ENCODE measurements around the gene IFI27L1.

IFI27L1 gene, protein sequence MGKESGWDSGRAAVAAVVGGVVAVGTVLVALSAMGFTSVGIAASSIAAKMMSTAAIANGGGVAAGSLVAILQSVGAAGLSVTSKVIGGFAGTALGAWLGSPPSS

DNA sequence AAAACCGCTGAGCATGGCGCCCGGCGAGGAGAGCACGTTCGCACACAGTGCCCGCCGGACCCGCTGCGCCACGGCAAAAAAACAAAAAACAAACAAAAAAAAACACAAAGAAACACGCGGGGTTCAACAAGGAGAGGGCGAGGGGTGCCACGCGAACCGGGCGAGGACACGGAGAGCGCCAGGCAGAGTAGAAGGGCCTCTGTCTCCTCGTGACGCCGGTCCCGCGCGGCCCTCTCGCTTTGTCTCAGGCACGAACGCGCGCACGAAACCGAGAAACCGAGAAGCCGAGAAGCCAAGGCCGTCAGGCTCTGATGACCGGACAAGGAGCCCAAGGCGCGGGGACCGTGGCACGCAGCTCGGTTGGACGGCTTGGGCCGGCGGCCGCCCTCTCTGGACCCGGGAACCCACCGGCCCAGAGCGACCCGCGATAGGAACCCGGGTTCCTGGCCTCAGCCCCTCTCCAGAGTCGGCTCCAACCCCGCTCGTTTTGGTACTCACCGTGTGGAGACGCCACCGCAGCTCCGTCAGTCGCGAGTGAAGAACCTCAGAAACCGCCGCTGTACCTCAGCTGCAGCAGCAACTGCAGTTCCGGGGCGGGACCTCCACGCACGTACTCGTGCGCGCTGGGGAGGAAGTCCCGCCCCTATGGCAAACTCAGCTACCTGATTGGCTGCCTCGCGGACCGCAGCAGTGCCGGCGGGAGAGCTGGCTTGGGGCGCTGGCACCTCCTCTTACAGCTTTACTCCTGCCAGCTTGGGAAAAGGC, at the start of gene IFI27L1, which contains the start of gene DDX24:
TSS of gene IFI27L1 (plus strand) at position 690 of the 765 bp plus-strand sequence. CDS start 15,628 bp downstream, outside the sequence.
TSS of gene DDX24 (minus strand) at position 582 of the 765 bp plus-strand sequence. CDS start 1,460 bp downstream, outside the sequence.
- peak; percentile 90 for DNase-seq

GRCh38 chr14:94031883-94032279, 49.2 kb upstream of the IFI27L1 start:
- no peak for DNase-seq

GRCh38 chr14:94034886-94035285, 46.2 kb upstream of the IFI27L1 start:
- DNase-seq, result no peak

- DNase-seq, result no peak
These were observed 44.6 kb upstream of the IFI27L1 start for GRCh38 chr14:94036313-94037167.

- no peak for DNase-seq
These were observed 43.2 kb upstream of the IFI27L1 start for GRCh38 chr14:94037954-94038353.

DNA sequence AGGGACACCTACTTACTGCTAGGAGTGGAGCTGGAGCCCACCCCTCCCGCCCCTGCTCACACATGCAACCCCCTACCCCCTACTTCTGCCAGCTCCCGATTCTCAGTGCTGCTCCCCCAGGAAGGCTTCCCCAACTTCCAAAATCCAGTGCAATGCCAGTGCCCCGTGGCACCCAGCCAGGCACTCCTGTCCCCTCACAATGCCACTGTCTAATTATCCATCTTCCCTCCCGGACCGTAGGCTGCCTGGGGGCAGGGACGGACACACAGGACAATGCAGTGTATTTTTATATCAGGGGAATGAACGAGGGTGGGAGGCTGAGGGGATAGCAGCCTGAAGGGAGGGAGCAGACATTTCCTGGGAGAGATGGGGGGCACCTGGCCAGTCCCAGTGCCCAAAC, 42.6 kb upstream of the IFI27L1 start:
- DNase-seq, result no peak

DNA sequence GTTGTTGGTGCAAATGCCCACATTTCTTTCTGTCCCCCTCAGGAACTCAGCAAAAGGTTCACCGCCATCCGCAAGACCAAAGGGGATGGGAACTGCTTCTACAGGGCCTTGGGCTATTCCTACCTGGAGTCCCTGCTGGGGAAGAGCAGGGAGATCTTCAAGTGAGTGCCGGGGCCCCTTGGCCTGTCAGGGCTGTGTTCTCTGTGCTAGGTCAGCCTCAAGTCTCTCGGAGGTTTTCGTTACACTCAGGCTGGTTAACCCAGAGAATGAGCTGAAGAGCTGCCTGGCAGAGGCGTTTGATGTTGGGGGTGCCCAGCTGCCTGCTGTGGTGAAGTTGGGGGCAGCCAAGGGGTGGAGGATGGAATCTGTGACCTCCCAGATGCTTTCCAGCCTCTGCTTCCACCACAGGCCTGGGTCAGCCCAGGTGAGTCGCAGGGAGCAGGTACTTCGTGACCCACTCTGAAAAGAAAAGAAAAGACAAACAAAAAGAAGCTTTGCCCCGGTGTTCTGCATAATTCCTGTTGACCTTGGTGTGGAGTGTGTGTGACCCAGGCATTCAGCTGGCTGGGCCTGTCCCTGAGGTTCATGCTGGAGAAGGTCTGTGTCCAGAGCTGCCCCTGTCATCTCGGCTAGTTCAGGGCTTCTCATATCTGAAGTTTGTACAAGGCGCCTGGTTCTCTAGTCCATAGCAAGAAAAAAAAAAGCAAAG, 42.0 kb upstream of the IFI27L1 start:
- DNase-seq, result no peak

DNA sequence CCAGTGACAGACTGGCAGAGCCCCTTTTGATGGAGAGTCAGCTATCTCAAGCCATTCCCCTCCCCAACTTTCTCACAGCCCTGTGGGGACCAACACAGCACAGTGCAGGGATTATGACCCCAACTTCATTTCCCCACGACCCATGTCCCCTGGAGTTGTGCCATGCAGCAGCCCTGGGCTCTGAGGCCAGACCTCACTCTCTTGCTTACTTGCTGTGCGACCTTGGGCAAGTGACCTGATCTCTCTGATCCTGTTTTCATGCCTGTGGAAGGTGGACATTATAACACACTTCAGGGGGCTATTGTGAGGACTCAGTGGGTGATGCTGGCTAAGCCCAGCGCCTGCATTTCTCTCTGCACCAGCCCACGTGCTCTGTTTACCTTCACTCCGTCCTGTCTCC, 40.9 kb upstream of the IFI27L1 start:
- no peak for DNase-seq

- DNase-seq, result no peak
These were observed 40.3 kb upstream of the IFI27L1 start for GRCh38 chr14:94040796-94041195.

- DNase-seq, result no peak
These were observed 39.4 kb upstream of the IFI27L1 start for GRCh38 chr14:94041551-94042346.

DNA sequence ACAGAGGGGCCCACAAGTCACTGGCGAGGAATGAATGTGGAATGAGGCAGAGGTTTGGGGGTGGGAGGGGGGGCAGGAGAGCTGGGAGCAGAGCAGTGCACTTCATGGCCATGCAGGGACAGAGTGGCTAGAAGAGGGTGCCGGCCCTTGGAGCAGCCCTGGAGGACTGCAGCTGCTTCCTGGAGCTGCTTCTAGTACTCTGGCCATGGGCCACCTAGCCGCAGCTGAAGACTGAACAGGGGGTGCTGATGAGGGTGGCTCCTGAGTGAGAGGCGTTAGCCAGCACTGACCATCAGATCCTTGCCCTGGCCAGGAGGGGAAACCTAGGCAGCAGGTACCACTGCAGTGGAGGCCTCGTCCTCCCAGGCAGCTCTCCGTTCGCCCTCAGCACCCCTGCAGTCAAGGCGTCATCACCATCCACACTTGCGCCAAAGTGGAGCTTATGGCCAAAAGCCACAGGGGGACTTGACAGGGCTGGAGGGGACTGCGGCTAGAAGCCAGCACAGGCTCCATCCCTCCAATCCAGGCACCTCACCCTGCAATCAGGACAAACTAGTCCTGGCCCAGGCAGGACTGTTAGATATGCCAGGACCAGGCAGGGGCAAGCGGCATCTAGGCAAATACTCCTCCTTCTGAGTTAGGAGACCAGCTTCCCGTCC, 38.5 kb upstream of the IFI27L1 start:
- no peak for DNase-seq

DNA sequence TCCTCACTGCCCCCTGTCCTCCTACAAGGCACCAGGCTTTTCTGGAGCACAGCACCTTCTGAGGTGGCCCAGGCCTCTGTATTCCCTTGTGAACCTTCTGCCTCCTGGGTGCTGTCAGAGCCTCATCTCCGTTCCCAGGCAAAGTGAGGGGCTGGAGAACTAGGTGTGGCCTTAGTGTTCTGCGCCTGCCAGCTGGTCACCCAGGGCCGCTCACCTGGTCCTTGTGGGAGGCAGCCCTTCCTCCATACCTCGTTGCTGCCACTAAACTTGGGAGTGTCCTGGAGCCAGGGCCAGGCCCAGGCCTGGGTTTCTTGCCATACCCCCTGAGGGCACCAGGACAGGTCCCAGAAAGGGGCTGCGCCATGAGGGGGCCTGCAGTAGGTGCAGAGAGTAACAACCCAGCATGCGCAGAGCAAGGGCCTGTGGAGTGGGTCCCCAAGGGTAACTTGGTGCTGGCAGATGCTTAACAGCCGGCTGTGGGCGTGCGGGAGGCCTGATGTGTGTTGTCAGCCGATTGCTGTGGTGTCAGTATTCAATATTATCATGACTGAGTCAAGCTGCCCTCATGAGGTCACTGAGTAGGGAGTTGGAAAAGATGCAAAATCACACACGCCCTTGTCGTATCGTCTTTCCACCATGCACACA, 37.9 kb upstream of the IFI27L1 start:
- DNase-seq, result no peak

GRCh38 chr14:94043756-94044475, 37.2 kb upstream of the IFI27L1 start:
- DNase-seq, result no peak

DNA sequence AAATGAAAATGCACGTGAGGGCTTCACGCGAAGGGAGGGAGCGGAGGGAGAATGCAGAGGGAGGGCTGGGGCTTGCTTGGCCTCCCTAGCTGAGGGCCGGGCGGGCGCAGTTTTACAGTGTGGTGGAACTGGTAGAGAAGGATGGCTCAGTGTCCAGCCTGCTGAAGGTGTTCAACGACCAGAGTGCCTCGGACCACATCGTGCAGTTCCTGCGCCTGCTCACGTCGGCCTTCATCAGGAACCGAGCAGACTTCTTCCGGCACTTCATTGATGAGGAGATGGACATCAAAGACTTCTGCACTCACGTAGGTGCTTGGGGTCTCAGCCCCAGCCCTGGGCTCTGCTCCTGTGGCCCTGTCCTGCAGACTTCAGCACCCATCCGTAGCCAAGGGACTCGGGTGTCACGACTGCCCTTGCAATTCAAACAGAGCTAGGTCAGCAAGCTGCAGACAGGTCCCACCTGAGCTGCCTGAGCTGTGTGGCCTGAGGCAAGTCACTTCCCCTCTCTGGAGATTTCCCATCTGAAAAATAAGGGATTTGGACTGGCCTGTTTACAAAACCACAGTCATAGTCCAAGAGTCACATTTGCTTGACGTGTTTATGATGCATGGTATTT, 36.5 kb upstream of the IFI27L1 start:
- DNase-seq, result no peak

DNA sequence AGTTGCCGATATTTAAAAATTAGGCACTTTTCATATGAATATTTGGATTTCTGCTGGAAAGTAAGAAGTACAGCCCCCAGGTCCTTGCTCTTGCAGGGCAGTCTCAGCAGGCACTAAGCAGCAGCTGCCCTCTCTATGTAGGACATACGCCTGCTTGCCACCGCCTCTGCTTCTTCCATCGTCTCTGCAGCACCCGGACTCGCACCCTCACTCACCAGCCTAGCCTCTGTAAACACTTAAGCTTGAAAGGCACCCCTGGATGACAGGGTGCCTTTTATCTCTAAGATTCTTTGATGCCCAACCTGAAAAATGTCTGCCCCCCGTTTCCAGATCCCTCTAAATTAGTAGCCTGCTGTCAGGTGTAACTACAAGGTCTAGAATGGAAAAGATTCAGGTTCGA, 36.0 kb upstream of the IFI27L1 start:
- no peak for DNase-seq

GRCh38 chr14:94045563-94046345, 35.4 kb upstream of the IFI27L1 start:
- DNase-seq, result no peak

GRCh38 chr14:94046696-94047250, 34.3 kb upstream of the IFI27L1 start:
- DNase-seq, result no peak

DNA sequence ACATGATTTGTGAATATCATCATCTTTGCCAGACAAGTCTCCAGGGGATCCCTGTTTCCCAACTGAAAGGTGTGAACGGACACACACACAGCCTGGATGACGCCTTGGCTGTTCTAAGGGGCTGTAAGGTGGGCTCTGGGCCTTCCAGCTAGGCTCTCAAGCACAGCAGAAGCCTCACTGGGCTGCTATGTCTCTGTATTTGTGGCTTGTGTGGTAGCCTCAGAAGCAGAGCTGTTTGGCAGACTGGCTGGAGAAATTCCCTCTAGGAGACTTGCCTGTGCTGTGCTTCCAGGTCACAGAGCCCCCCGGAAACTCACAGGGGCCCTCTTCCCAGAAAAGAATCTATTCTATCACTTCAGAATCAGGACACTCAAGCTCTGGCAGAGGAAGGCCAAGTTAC, 33.5 kb upstream of the IFI27L1 start:
- no peak for DNase-seq
